ENCODE results near the gene OTOR. TPM values are rescaled to one million over a fixed set of nuclear protein-coding genes. Genes with fewer than 3 reads are reported as not detected.

The OTOR gene
- total RNA-seq, 1 donor from 2014 or later, result not detected

GRCh38 chr20:16713066-16713465 lies 35.1 kb upstream of the OTOR start:
- no peak for TF ChIP-seq CTCF (IDR thresholded peaks at IDR 0.05; ENCODE audit: borderline replicate concordance)
- H3K27me3 ChIP-seq (ENCODE audit: low read depth), result peaks cover 4% of the 10 kb centered on the region
- peaks cover 13% of the 10 kb centered on the region for H3K4me1 ChIP-seq
- intact Hi-C loops (cut with micrococcal nuclease), result no loop called here
- H3K9me3 ChIP-seq (replicated peaks), result no peaks in the 10 kb centered on the region
- DNase-seq, result no peak
- no peak overlapping the region for H3K4me3 ChIP-seq
- no peaks in the 10 kb centered on the region for H3K36me3 ChIP-seq
- no peak overlapping the region for H3K27ac ChIP-seq (replicated peaks)

GRCh38 chr20:16714242-16714641 lies 33.9 kb upstream of the OTOR start:
- Histone ChIP-seq H3K27me3 (ENCODE audit: low read depth) (peaks cover 16% of the 10 kb centered on the region), H3K9me3 (replicated peaks) (no peaks in the 10 kb centered on the region), H3K4me1 (peaks cover 13% of the 10 kb centered on the region), H3K27ac (replicated peaks) (peak overlapping the region; percentile 38), H3K36me3 (no peaks in the 10 kb centered on the region), H3K4me3 (no peak overlapping the region)
- DNase-seq, result no peak
- no peak for TF ChIP-seq CTCF (IDR thresholded peaks at IDR 0.05; ENCODE audit: borderline replicate concordance)
- intact Hi-C loops (cut with micrococcal nuclease), result no loop called here

- Histone ChIP-seq H3K27ac (replicated peaks) (peak overlapping the region; percentile 38), H3K4me3 (no peak overlapping the region), H3K27me3 (ENCODE audit: low read depth) (peaks cover 21% of the 10 kb centered on the region), H3K9me3 (replicated peaks) (no peaks in the 10 kb centered on the region), H3K36me3 (no peaks in the 10 kb centered on the region), H3K4me1 (peaks cover 13% of the 10 kb centered on the region)
- intact Hi-C loops (cut with micrococcal nuclease), result no loop called here
- TF ChIP-seq CTCF (IDR thresholded peaks at IDR 0.05; ENCODE audit: borderline replicate concordance), result no peak
- no peak for DNase-seq
Observed at GRCh38 chr20:16714751-16715150, 33.4 kb upstream of the OTOR start.

GRCh38 chr20:16719421-16719820 lies 28.7 kb upstream of the OTOR start:
- H3K27ac ChIP-seq (replicated peaks), result no peak overlapping the region
- TF ChIP-seq CTCF (IDR thresholded peaks at IDR 0.05; ENCODE audit: borderline replicate concordance), result no peak
- peaks cover 55% of the 10 kb centered on the region for H3K27me3 ChIP-seq (ENCODE audit: low read depth)
- intact Hi-C loops (cut with micrococcal nuclease), result no loop called here
- peaks cover 6% of the 10 kb centered on the region for H3K4me1 ChIP-seq
- no peak for DNase-seq
- H3K36me3 ChIP-seq, result no peaks in the 10 kb centered on the region
- H3K9me3 ChIP-seq (replicated peaks), result no peaks in the 10 kb centered on the region
- H3K4me3 ChIP-seq, result no peak overlapping the region

- Histone ChIP-seq H3K27me3 (ENCODE audit: low read depth) (peaks cover 45% of the 10 kb centered on the region), H3K4me3 (peak overlapping the region; percentile 93), H3K4me1 (peaks cover 36% of the 10 kb centered on the region), H3K27ac (replicated peaks) (peak overlapping the region; percentile 84), H3K9me3 (replicated peaks) (no peaks in the 10 kb centered on the region), H3K36me3 (peaks cover 25% of the 10 kb centered on the region)
- no peak for DNase-seq
- intact Hi-C loops (cut with micrococcal nuclease), result no loop called here
- TF ChIP-seq CTCF (IDR thresholded peaks at IDR 0.05; ENCODE audit: borderline replicate concordance), result no peak
Observed at GRCh38 chr20:16729080-16729479, 19.1 kb upstream of the OTOR start.

All from left ventricle myocardium inferior (tissue), 1 donor.